ENCODE measurements around the gene FBXL13. TPM values are rescaled to one million over a fixed set of nuclear protein-coding genes. Genes with fewer than 3 reads are reported as not detected.

Gene FBXL13
- total RNA-seq, 1 donor from 2014 or later: 4.7 TPM

GRCh38 chr7:102918845-102919244, 155.8 kb downstream of the FBXL13 start:
- no peak for DNase-seq (ENCODE audit: low spot score in 2 of 2, unreplicated experiment in 2 of 2)
- Mint-ChIP-seq H3K9me3 (no peaks in the 10 kb centered on the region), H3K4me1 (peaks cover 14% of the 10 kb centered on the region), H3K27ac (no peak overlapping the region), H3K4me3 (no peak overlapping the region), H3K36me3 (peaks cover 7% of the 10 kb centered on the region), H3K27me3 (ENCODE audit: low read depth) (no peaks in the 10 kb centered on the region)
- TF ChIP-seq CTCF (IDR thresholded peaks at IDR 0.05; ENCODE audit: unreplicated experiment): no peak

GRCh38 chr7:102917436-102918353, 156.9 kb downstream of the FBXL13 start:
- TF ChIP-seq CTCF (IDR thresholded peaks at IDR 0.05; ENCODE audit: unreplicated experiment): no peak
- Mint-ChIP-seq H3K36me3 (peaks cover 6% of the 10 kb centered on the region), H3K4me1 (peaks cover 22% of the 10 kb centered on the region), H3K4me3 (no peak overlapping the region), H3K27ac (no peak overlapping the region), H3K9me3 (no peaks in the 10 kb centered on the region), H3K27me3 (ENCODE audit: low read depth) (no peaks in the 10 kb centered on the region)
- no peak for DNase-seq (ENCODE audit: low spot score in 2 of 2, unreplicated experiment in 2 of 2)

GRCh38 chr7:102916881-102917280, 157.7 kb downstream of the FBXL13 start:
- no peak overlapping the region for H3K27ac Mint-ChIP-seq
- no peak for DNase-seq (ENCODE audit: low spot score in 2 of 2, unreplicated experiment in 2 of 2)

GRCh38 chr7:102916426-102916825, 158.2 kb downstream of the FBXL13 start:
- TF ChIP-seq CTCF (IDR thresholded peaks at IDR 0.05; ENCODE audit: unreplicated experiment): no peak
- no peak for DNase-seq (ENCODE audit: low spot score in 2 of 2, unreplicated experiment in 2 of 2)
- Mint-ChIP-seq H3K36me3 (peaks cover 6% of the 10 kb centered on the region), H3K4me1 (peaks cover 30% of the 10 kb centered on the region), H3K27ac (no peak overlapping the region), H3K4me3 (no peak overlapping the region), H3K27me3 (ENCODE audit: low read depth) (no peaks in the 10 kb centered on the region), H3K9me3 (no peaks in the 10 kb centered on the region)

More at GRCh38 chr7:102916881-102917280, 157.7 kb downstream of the FBXL13 start:
- Mint-ChIP-seq H3K27me3 (ENCODE audit: low read depth) (no peaks in the 10 kb centered on the region), H3K4me3 (no peak overlapping the region), H3K4me1 (peaks cover 29% of the 10 kb centered on the region), H3K36me3 (peaks cover 6% of the 10 kb centered on the region), H3K9me3 (no peaks in the 10 kb centered on the region)
- TF ChIP-seq CTCF (IDR thresholded peaks at IDR 0.05; ENCODE audit: unreplicated experiment): no peak

GRCh38 chr7:102914585-102914984, 160.0 kb downstream of the FBXL13 start:
- H3K36me3 Mint-ChIP-seq: no peaks in the 10 kb centered on the region
- no peak for DNase-seq (ENCODE audit: low spot score in 2 of 2, unreplicated experiment in 2 of 2)
- H3K4me1 Mint-ChIP-seq: peaks cover 32% of the 10 kb centered on the region
- peak overlapping the region; percentile 79 for H3K4me3 Mint-ChIP-seq
- no peaks in the 10 kb centered on the region for H3K27me3 Mint-ChIP-seq (ENCODE audit: low read depth)
- H3K9me3 Mint-ChIP-seq: no peaks in the 10 kb centered on the region
- no peak for TF ChIP-seq CTCF (IDR thresholded peaks at IDR 0.05; ENCODE audit: unreplicated experiment)
- peak overlapping the region; percentile 28 for H3K27ac Mint-ChIP-seq
